Measurements from ENCODE around the gene ARL5B.
A peak's percentile ranks its signal among the peaks of the same experiment; 100 is the strongest.
"Not testable (repeated sequence)": the region's sequence is repeated elsewhere in the genome, so short reads cannot be mapped to it uniquely, and the experiment has no call there.

The ARL5B gene, protein sequence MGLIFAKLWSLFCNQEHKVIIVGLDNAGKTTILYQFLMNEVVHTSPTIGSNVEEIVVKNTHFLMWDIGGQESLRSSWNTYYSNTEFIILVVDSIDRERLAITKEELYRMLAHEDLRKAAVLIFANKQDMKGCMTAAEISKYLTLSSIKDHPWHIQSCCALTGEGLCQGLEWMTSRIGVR

GRCh38 chr10:18659125-18659818 is at the start of gene ARL5B:
Gene ARL5B (plus strand): TSS chr10:18659431. CDS start chr10:18659638, 207 bp downstream.
- DNase-seq = peak; percentile 95

DNA sequence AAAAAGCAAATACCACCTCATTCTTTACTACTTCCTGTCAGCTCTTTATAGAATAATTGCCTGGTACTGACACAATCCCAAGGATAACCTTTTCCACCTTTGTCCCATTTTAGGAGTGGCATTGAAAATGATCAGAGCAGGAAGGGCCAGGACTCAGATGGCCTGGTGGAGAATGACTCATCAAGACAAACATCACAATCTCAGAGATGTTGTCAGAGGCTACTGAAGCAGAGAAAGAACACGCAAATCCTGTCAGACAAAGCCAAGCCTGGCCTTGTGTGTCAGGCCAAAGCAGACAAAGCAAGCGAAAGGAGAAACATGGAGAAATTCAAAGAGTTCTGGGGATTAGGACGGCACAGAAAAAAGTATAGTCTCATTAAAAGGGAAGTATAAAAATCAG is 48.7 kb upstream of the ARL5B start:
- DNase-seq = no peak

DNA sequence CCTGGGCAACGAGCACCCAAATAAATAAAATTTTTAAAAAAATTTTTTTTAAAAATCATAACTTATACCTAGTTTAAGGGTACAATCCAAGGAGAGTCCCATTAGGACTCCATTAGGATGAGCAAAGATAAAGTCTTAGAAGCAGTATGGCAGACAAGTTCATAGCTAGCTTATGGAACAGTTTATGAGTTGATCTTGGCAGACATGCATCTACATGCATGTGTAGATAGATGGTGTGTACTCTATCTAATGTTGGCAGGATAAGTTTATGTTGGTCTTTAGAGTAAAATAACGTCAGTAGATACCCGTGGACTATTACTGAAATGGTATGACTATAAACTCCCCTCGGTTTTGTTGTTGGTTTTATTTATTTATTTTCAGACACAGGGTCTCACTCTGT is 48.1 kb upstream of the ARL5B start:
- no peak for DNase-seq

DNA sequence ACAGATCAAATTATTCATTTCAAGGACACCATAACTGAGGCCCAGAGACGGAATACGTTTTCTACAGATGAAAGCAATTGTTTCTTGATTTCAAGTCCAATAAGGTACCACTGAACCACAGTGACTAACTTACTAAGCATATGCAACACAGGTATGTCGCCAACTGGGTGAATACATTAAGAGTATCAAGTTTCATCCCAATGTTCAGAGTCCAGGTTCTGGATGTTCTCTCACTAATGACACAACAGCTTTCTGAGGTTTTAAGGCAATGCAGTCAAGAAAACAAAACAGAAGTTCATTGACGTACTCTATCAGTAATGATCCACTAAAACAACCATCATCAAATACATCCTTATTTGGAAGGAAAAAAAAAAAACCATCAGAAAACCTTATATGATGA is 43.6 kb upstream of the ARL5B start:
- no peak for DNase-seq

GRCh38 chr10:18616337-18616736 is 42.9 kb upstream of the ARL5B start:
- DNase-seq = no peak

DNA sequence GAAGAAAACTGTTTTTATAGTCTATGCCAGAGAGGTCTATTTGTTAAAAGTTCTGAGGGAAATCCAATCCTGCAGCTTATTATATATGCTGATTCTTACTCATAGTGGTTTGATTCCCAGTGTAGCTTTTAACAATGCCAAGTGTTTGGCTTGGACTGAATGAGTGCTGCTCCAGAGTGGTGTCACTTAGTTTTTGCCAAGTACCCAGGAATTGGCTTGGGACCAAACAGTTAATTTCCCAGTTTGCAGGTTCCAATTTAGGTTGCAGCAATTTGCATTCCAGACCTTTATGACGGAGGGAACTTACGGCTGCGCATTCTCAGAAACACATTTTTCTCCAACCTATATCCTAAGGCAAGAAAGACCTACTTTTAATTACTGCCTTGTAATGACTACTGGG is 40.2 kb upstream of the ARL5B start:
- DNase-seq = no peak

DNA sequence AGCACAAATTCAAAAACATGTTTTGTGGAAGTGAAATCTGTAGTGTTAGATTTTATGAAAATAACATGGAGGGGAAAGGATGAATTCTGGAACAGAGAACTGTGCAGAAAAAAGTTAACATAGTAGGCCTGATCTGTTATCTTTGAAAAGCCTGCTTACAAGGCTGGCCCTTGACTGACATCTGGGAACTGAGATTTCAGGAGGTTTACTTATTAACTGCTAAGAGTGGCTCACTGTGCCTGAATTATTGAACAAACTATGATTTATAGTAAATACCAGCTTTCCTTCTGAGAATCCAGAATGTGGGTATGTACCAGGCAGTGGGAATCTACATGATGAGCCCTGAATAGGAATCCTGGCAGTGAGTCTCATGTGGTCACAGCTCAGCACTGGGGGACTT is 38.4 kb upstream of the ARL5B start:
- no peak for DNase-seq

GRCh38 chr10:18623671-18624070 is 35.6 kb upstream of the ARL5B start:
- not testable (repeated sequence) for DNase-seq

DNA sequence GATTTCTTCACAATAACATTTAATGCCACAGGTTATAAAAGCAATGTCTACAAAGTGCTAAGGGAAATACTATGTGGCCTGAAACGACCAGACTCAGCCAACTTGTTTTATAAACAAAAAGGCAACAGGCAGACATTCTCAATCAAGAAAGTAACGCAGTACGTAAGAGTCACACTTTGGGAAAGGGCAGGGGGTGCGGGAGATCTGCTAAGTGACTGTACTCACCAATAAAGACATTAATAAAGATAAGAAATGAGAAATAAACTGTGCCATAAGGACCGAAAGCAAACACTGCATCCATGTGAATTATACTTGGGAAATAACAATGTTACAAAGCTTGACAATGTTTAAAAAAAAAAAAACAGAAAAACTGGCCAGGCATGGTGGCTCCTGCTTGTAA is 33.3 kb upstream of the ARL5B start:
- no peak for DNase-seq

DNA sequence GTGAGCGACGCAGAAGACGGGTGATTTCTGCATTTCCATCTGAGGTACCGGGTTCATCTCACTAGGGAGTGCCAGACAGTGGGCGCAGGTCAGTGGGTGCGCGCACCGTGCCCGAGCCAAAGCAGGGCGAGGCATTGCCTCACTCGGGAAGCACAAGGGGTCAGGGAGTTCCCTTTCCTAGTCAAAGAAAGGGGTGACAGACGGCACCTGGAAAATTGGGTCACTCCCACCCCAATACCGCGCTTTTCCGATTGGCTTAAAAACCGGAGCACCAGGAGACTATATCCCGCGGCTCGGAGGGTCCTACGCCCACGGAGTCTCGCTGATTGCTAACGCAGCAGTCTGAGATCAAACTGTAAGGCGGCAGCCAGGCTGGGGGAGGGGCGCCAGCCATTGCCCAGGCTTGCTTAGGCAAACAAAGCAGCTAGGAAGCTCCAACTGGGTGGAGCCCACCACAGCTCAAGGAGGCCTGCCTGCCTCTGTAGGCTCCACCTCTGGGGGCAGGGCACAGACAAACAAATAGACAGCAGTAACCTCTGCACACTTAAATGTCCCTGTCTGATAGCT is 31.7 kb upstream of the ARL5B start:
- DNase-seq = peak; percentile 48 to 74

DNA sequence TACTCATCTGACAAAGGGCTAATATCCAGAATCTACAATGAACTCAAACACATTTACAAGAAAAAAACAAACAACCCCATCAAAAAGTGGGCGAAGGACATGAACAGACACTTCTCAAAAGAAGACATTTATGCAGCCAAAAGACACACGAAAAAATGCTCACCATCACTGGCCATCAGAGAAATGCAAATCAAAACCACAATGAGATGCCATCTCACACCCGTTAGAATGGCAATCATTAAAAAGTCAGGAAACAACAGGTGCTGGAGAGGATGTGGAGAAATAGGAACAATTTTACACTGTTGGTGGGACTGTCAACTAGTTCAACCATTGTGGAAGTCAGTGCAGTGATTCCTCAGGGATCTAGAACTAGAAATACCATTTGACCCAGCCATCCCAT is 26.7 kb upstream of the ARL5B start:
- not testable (repeated sequence) for DNase-seq

- no peak for DNase-seq
These were observed 23.2 kb upstream of the ARL5B start for GRCh38 chr10:18635995-18636394.

DNA sequence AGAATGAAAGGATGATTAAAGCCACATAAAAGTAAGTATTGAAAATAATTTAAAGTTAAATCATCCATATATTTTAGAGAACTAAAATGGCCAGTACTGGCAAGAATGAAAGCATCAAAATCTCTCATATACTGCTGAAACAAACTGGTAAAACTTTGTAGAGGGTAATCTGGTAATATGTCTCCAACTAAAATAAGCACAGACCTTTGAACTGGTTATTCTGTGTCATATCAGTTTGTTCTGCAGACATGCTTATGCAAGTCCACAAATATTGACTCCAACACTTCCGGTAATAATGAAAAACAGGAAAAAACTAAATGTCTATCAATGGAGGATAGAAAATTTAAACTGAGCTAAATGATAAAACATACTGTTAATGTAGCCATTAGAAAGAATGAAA is 21.8 kb upstream of the ARL5B start:
- not testable (repeated sequence) for DNase-seq

DNA sequence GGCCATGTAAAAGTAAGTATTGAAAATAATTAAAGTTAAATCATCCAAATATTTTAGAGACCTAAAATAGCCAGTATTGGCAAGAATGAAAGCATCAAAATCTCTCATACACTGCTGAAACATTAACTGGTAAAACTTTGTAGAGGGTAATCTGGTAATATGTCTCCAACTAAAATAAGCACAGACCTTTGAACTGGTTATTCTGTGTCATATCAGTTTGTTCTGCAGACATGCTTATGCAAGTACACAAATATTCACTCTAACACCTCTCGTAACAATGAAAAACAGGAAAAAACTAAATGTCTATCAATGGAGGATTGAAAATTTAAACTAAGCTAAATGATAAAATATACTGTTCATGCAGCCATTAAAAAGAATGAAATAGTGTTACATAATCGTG is 19.5 kb upstream of the ARL5B start:
- DNase-seq = not testable (repeated sequence)

- DNase-seq = no peak
These were observed 12.1 kb upstream of the ARL5B start for GRCh38 chr10:18647151-18647550.

GRCh38 chr10:18647945-18648344 is 11.3 kb upstream of the ARL5B start:
- no peak for DNase-seq

DNA sequence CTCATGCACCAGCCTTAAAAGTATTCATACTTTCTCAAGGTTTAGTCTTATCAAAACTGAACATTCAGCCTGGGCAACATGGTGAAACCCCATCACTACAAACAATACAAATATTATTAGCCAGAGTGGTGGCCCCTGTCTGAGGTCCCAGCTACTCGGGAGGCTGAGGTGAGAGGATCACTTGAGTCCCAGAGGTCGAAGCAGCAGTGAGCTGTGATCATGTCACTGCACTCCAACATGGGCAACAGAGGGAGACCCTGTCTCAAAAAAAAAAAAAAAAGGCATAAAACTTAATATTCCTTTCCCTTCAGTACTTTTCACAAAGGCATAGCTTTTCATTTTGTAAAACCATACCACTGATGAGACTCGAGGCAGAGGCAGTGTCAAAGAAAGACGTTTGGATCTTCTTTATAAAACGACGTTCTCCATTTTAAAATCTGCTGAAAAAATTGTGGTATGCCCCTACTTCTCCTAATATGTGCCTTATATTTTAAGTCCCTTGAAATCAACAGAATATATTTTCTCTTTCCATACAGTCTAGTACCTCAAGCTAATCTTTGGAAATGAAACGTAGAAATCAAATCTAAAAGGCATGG is 9.8 kb upstream of the ARL5B start:
- DNase-seq = no peak

DNA sequence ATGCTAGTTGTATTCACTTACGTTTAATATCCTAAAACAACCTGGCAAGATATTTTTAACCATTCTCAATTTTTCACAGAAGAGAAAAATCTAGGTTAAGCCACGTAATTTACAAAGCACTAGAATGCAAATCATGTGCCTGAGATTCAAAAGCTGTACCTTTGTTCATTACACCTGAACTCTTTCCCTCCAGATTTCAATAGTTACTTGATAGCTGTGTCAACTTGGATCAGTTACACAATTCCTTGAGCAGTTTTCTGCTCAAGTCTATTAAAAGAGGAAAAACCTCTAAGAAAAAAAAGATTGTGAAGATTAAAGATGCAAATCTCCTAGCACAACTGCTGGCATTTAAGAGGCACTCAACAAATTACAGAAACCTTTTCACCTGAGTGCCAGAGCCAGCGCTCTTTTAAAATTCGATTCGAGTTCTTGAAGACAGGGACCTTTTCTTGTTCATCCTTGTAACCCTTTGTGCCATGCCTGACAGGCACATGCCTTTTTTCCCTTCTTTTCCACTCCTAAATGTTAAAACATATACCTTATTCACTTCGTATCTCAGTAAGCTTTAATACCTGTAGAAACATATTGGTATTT is 8.7 kb upstream of the ARL5B start:
- no peak for DNase-seq

DNA sequence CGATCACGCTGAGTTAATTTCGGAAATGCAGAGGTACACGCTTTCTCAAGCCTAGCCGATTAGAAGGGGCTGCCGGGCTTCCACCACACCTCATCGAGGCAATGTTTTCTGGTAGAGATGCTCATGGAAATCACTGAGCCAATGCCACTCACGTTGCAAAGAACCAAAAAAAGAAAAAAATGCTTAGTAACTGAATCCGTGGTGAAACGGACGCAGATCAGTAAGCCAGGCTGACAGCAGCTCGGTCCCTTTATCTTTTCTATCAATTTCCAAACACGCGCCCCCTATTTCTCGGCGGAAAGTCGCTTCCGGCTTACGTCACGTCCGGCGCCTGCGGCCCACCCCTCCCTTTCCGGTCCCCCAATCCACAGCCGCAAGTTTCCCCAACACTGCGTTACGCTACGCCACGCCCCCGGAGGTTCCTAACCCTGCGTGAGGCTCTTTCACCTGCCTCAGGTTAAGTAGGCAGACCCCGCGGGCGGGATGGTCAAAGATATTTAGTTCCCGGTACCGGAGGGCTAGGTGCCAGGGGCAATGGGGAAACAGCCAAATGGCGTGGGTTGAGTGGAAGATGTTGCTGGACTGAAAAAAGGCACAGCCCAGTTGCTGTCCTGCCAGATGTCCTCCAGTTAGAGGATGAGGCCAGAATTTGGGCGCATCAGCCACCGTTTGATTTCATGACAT is 7.8 kb upstream of the ARL5B start, which contains the start of gene NSUN6:
NSUN6 (minus strand) TSS at position 264 of the 684 bp plus-strand sequence. CDS start 384 bp downstream, outside the sequence.
- peak; percentile 89 to 93 for DNase-seq

DNA sequence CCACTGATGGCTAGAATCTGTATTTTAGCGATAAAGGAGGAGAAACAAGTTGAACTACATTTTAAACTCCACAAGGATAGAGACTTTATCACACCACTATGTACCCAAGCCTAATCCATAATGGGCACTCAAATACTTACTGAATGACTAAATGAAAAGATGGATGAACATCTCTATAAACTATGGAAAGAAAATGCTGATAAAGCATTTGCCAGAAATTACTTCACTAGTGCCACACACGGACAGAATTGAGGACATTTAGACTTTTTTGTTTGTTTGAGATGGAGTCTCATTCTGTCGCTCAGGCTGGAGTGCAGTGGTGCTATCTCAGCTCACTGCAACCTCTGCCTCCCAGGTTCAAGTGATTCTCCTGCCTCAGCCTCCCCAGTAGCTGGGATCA is 6.1 kb upstream of the ARL5B start:
- no peak for DNase-seq

GRCh38 chr10:18656724-18657123 is 2.5 kb upstream of the ARL5B start:
- DNase-seq = no peak

- peak in 1 of 2 experiments; percentile 19 for DNase-seq
These were observed 733 bp upstream of the ARL5B start for GRCh38 chr10:18658271-18659124.

Measured in stimulated activated CD4-positive, alpha-beta T cell treated with anti-CD3 and anti-CD28 coated beads, Interleukin-4, amount 100 ng/mL, for 4 hours (primary cell).